Head of caudate nucleus (tissue), 42 donors: ENCODE data around the gene PAX4.

Source experiments
- DNase-seq, 42 donors: peaks; one replicate each; pipeline versions ENCODE4 v3.0.0 to v3.0.0-alpha.2; 2020 to 2021; ENCODE audit warnings: mixed read lengths in 7 of 42
- intact Hi-C: fragments of 100-400 bp; cut with DNase I; formaldehyde crosslinking; loops from one replicate; pipeline ENCODE4 v1.15.0; 2022

The PAX4 gene

GRCh38 chr7:127635659-127636285 lies 17.8 kb upstream of the PAX4 start:
- intact Hi-C loops = no loop called here
- no peak for DNase-seq

GRCh38 chr7:127632276-127632910 lies 14.5 kb upstream of the PAX4 start:
- DNase-seq = no peak
- intact Hi-C loops = no loop called here

- intact Hi-C loops = no loop called here
- peak in 11 of 42 donors; percentile 8 to 46 (median 21) for DNase-seq
These were observed 11.4 kb upstream of the PAX4 start for GRCh38 chr7:127629268-127629854.

GRCh38 chr7:127628445-127628844 lies 10.5 kb upstream of the PAX4 start:
- no peak for DNase-seq
- intact Hi-C loops = no loop called here

GRCh38 chr7:127625331-127625730 lies 7.4 kb upstream of the PAX4 start:
- DNase-seq = no peak
- intact Hi-C loops = no loop called here

GRCh38 chr7:127620406-127621233 lies 2.7 kb upstream of the PAX4 start:
- peak in 25 of 42 donors; percentile 12 to 55 (median 36) for DNase-seq
- intact Hi-C loops = no loop called here

- intact Hi-C loops = no loop called here
- DNase-seq = peak in 2 of 42 donors; percentile 4 to 30
These were observed 1.9 kb upstream of the PAX4 start for GRCh38 chr7:127619681-127620405.

GRCh38 chr7:127618775-127619174 lies 833 bp upstream of the PAX4 start:
- intact Hi-C loops = no loop called here
- DNase-seq = no peak

- intact Hi-C loops = no loop called here
These were observed 1.2 kb downstream of the PAX4 start for GRCh38 chr7:127616724-127617123.

GRCh38 chr7:127612263-127612662 lies 5.7 kb downstream of the PAX4 start:
- intact Hi-C loops = no loop called here

More at GRCh38 chr7:127616724-127617123, 1.2 kb downstream of the PAX4 start:
- DNase-seq = no peak

GRCh38 chr7:127609297-127609696 lies 8.6 kb downstream of the PAX4 start:
- no peak for DNase-seq
- intact Hi-C loops = no loop called here

More at GRCh38 chr7:127612263-127612662, 5.7 kb downstream of the PAX4 start:
- DNase-seq = no peak

- intact Hi-C loops = no loop called here
- no peak for DNase-seq
These were observed 9.5 kb downstream of the PAX4 start for GRCh38 chr7:127608446-127608845.

GRCh38 chr7:127600885-127601284 lies 17.1 kb downstream of the PAX4 start:
- intact Hi-C loops = no loop called here
- no peak for DNase-seq

- intact Hi-C loops = no loop called here
- DNase-seq = no peak
These were observed 19.6 kb downstream of the PAX4 start for GRCh38 chr7:127598318-127598717.

GRCh38 chr7:127595737-127596136 lies 22.2 kb downstream of the PAX4 start:
- intact Hi-C loops = no loop called here
- DNase-seq = no peak

- intact Hi-C loops = no loop called here
These were observed 23.5 kb downstream of the PAX4 start for GRCh38 chr7:127594490-127594889.

GRCh38 chr7:127592550-127592949 lies 25.4 kb downstream of the PAX4 start:
- DNase-seq = no peak
- intact Hi-C loops = no loop called here

More at GRCh38 chr7:127594490-127594889, 23.5 kb downstream of the PAX4 start:
- DNase-seq = peak in 21 of 42 donors; percentile 15 to 54 (median 36)

GRCh38 chr7:127591591-127591990 lies 26.4 kb downstream of the PAX4 start:
- DNase-seq = peak in 7 of 42 donors; percentile 17 to 66 (median 36)
- intact Hi-C loops = no loop called here

GRCh38 chr7:127591189-127591588 lies 26.8 kb downstream of the PAX4 start:
- no peak for DNase-seq
- intact Hi-C loops = no loop called here
